Astrocyte (in vitro differentiated cells and primary cell): ENCODE data around the gene FGD2.

Experiments
- CTCF ChIP-seq: IDR thresholded peaks from 2 replicates; pipeline ENCODE4 v1.5.1; 2011; ENCODE audit warnings: low read depth, mild to moderate bottlenecking, inconsistent platforms, low read length, moderate library complexity; ENCODE audit not compliant: insufficient read depth
- EZH2 ChIP-seq: IDR thresholded peaks from 2 replicates; pipeline ENCODE4 v1.6.1; 2012; ENCODE audit warnings: mild to moderate bottlenecking, low read length, inconsistent platforms; ENCODE audit not compliant: insufficient read depth

- TF ChIP-seq CTCF (peak; percentile 97), EZH2 (no peak)
These were observed 13.0 kb downstream of the FGD2 start for GRCh38 chr6:37018198-37019064.
